GM19239 (cell line): ENCODE data around the gene TLN1.

Source experiments
- DNase-seq: peaks from one replicate; pipeline ENCODE4 v3.0.0; 2011; ENCODE audit warnings: low spot score; ENCODE audit not compliant: insufficient read length
- FAIRE-seq: peaks from 2 replicates; lab custom pipeline; 2011; peaks lifted over from hg19 to GRCh38; lab: Jason Lieb, UNC

The TLN1 gene

GRCh38 chr9:35689542-35690293 is 42.3 kb downstream of the TLN1 start, which contains the start of gene TPM2:
TPM2 (minus strand) TSS chr9:35689925; CDS start chr9:35689817, 108 bp downstream.
- no peak for DNase-seq
- no peak for FAIRE-seq

- FAIRE-seq (no peak), DNase-seq (no peak)
Measured at GRCh38 chr9:35688558-35689541, 43.1 kb downstream of the TLN1 start.

DNA sequence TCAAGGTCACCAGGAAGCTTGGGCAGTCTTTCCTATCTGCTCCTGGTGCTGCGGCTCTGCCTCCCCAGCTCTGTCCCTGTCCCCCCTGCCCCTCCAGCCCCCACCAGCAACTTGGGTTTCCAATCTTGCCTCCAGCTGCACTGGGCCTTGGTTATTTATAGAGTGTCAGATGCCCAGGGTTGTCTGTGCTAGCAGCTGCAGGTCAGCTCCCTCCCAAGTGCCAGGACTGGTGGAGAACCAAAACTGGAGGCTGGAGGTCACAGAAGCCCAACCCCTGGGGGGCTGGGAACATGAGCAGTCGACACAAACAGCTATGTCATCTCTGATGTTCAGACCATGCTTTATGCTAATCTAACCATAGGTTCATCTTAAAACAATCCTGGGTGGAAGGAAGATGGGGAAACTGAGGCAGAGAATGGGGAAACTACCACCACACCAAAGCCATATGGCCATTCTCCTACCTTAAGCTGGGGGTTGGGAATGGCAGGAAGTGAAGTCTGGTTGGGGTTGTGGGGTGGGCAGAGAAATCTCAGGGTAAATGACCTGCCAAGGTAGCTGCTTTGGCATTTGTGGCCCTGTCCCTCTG is 43.9 kb downstream of the TLN1 start:
- FAIRE-seq (no peak), DNase-seq (no peak)

GRCh38 chr9:35687306-35687705 is 44.7 kb downstream of the TLN1 start:
- DNase-seq, result no peak
- no peak for FAIRE-seq

- DNase-seq (no peak), FAIRE-seq (no peak)
Measured at GRCh38 chr9:35686222-35687203, 45.5 kb downstream of the TLN1 start.

DNA sequence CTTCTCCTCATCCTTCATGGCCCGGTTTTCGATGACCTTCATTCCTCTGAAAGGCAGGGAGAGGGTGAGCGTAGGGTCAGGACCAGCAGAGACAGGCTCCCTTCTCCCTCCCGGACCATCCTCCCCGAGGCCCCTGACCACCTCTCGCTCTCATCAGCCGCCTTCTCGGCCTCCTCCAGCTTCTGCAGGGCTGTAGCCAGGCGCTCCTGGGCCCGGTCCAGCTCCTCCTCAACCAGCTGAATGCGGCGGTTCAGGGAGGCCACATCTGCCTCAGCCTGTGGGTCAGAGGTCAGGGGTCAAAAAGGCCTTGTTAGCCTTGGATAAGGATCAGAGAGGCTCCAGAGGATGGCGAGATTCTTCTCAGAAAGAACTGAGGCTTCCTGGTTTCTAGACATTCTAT is 46.5 kb downstream of the TLN1 start:
- FAIRE-seq (no peak), DNase-seq (no peak)

DNA sequence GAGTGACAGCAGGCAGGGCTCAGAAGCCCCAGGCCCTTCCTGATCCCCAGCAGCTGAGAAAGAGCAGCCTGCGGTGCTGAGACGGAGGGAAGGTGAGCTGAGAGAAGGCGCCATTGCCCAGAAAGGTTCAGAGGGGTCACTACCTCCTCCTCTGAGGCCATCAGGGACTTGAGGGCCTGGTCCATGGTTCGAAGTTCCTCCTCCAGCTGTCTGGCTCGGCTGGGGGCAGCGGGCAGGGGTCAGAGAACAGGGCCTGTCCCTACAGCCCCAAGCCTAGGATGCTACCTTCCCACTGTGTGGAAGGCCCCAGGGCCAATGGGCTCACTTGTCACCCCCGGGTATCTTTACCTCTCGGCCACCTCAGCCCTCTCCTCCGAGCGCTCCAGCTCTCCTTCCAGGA is 47.1 kb downstream of the TLN1 start:
- DNase-seq (no peak), FAIRE-seq (no peak)

DNA sequence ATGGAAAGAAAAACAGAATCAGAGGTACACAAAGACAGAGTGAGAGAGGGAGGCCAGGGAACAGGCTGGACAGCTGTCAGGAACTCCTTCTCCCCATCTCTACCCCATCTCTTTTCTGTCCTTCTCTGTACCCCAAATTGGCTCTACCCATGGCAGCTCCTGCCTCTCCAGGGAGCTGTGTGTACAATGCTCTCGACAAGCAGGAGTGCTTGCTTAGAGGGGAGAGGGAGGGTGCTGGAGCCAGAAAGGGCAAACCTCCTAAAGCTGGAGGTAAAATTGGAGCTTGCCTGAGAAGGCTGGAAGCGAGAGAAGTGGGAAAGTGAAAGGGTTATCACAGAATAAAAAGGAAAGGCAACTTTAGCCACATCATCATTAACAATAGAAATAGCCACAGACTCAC is 48.7 kb downstream of the TLN1 start:
- FAIRE-seq (no peak), DNase-seq (no peak)

DNA sequence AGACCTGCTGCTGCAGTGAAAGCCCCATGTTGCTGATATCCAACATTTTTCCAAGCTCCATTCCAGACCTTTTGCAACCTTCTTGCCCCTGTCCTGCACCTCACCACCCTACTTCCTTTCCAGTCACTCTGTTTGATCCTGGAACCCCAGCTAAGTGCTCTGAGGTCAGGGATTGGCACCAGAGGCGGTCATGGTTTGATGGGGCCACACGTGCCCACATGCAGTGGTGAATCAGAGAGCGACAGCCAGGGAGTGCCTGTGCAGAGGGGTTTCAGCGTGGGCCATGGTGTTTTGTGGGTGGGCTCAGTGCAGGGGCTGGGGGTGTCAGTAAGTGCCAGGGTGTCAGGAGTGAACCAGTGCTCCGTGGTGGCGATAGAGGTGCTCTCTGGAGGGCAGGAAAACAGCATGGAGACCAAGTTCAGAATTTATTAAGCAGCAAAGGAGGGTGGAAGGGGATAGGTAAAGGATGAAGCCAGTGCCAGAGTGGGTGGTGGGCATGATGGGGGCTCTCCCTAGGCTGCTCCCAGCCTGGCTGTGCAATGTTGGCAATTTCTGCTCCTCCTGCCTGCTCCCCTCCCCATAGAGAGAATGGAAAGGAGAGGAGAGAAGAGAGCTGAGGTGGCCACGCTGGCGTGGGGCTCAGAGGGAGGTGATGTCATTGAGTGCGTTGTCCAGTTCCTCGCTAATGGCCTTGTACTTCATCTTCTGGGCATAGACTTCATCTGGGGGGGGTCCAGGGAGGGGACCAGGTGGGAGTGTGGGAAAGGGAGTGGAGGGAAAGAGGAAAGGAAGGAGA is 49.3 kb downstream of the TLN1 start:
- FAIRE-seq (no peak), DNase-seq (no peak)

GRCh38 chr9:35682051-35682450 is 49.9 kb downstream of the TLN1 start:
- no peak for FAIRE-seq
- DNase-seq, result no peak

DNA sequence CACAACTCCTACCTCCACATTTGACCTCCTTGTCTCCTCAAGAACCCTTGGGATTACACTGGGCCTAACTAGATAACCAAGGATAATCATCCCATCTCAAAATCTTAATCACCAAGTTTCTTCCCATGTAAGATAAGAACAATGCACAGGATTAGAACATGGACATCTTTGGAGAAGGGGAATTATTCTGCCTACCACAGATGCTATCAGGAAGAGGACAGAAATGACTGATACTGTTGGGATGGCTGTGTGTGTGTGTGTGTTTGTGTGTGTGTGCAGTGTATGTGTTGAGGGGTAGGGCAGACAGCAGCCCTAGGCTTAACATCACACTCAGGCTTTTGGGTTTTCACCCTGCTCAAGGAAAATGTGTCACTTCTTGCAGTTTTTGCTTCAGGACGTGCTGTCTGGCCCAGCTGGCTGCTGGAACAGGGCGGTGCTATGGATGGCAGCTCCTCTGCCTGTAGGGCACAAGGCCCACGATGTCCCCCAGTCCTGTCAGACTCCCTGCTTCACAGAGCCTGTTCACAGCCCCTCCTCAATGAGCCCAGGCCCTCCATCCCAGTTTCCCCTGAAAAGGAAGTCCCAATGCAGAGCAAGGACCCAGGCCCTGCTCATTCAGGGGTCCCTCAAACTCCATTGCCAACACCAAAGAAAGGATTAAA is 50.5 kb downstream of the TLN1 start:
- FAIRE-seq (no peak), DNase-seq (no peak)

GRCh38 chr9:35680331-35681105 is 51.5 kb downstream of the TLN1 start:
- peak; percentile 74 for FAIRE-seq
- peak; percentile 44 for DNase-seq

GRCh38 chr9:35679766-35680330 is 52.1 kb downstream of the TLN1 start:
- no peak for FAIRE-seq
- DNase-seq, result no peak

- FAIRE-seq (no peak), DNase-seq (no peak)
Measured at GRCh38 chr9:35679091-35679490, 52.9 kb downstream of the TLN1 start.

GRCh38 chr9:35675732-35676392 is 56.1 kb downstream of the TLN1 start:
- no peak for DNase-seq
- FAIRE-seq, result no peak

DNA sequence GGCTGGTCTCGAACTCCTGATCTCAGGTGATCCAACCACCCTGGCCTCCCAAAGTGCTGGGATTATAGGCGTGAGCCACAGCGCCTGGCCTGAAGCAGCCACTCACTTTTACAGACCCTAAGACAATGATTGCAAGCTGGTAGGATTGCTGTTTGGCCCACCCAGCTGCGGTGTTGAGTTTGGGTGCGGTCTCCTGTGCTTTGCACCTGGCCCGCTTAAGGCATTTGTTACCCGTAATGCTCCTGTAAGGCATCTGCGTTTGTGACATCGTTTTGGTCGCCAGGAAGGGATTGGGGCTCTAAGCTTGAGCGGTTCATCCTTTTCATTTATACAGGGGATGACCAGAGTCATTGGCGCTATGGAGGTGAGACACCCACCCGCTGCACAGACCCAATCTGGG is 56.8 kb downstream of the TLN1 start:
- no peak for FAIRE-seq
- no peak for DNase-seq

GRCh38 chr9:35674025-35674361 is 58.0 kb downstream of the TLN1 start:
- FAIRE-seq (no peak), DNase-seq (no peak)
